ENCODE results near the gene ITGA1. TPM values are rescaled to one million over a fixed set of nuclear protein-coding genes. Genes with fewer than 3 reads are reported as not detected.

The ITGA1 gene
- total RNA-seq, 1 experiment from 2014 or later = 1.6 TPM

DNA sequence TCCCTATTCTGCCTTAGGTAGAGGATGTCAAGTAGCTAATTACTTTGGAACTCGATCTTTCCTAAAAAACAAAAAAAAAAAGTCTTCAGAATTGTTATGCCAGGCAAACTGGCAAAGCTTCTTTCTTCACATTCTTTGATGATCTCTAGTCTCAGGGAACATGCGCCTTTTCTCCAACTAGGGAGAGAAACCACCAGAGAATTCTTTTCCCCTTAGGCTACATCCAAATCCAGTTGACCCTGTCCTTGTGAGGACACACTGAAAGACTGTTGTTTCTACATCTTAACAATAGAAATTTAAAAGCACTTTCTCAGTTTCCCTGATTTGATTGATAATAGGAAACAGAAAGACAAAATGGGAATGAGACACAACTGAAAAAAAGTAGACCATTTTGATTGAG lies 106.7 kb downstream of the ITGA1 start:
- Histone ChIP-seq H3K4me3 (ENCODE audit: low read depth in 2 of 2, low read length in 2 of 2) (no peak overlapping the region), H3K27ac (ENCODE audit: low read length) (no peak overlapping the region), H3K4me1 (ENCODE audit: control insufficient read depth, insufficient read depth, low read length) (no peaks in the 10 kb centered on the region), H3K27me3 (ENCODE audit: control insufficient read depth, insufficient read depth, low read length) (peaks cover 7% of the 10 kb centered on the region), H3K36me3 (ENCODE audit: control insufficient read depth, insufficient read depth, low read length) (no peaks in the 10 kb centered on the region), H3K9me3 (ENCODE audit: control insufficient read depth, insufficient read depth, low read depth, low read length) (no peaks in the 10 kb centered on the region)
- in situ Hi-C loops (cut with HindIII; ENCODE audit: low pct_unique_long_range_greater_than_20kb, low sequenced_read_pairs) = no loop called here
- POLR2A ChIA-PET = no interaction called here
- intact Hi-C loops (cut with micrococcal nuclease; ENCODE audit: unreplicated experiment) = no loop called here
- CTCF ChIA-PET = no interaction called here
- DNase-seq (ENCODE audit: low read depth, low spot score) = no peak
- no TSS peak for BruUV-seq (replicated peaks)
- TF ChIP-seq POLR2AphosphoS5 (IDR thresholded peaks at IDR 0.05; ENCODE audit: low read depth, low read length) (no peak), TCF7L2 (IDR thresholded peaks at IDR 0.05; ENCODE audit: low read depth, low read length) (no peak), SIN3A (IDR thresholded peaks at IDR 0.05; ENCODE audit: borderline replicate concordance, insufficient read depth, low read depth, low read length) (no peak)
- TF ChIP-seq, protein P1, sequence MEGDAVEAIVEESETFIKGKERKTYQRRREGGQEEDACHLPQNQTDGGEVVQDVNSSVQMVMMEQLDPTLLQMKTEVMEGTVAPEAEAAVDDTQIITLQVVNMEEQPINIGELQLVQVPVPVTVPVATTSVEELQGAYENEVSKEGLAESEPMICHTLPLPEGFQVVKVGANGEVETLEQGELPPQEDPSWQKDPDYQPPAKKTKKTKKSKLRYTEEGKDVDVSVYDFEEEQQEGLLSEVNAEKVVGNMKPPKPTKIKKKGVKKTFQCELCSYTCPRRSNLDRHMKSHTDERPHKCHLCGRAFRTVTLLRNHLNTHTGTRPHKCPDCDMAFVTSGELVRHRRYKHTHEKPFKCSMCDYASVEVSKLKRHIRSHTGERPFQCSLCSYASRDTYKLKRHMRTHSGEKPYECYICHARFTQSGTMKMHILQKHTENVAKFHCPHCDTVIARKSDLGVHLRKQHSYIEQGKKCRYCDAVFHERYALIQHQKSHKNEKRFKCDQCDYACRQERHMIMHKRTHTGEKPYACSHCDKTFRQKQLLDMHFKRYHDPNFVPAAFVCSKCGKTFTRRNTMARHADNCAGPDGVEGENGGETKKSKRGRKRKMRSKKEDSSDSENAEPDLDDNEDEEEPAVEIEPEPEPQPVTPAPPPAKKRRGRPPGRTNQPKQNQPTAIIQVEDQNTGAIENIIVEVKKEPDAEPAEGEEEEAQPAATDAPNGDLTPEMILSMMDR (IDR thresholded peaks at IDR 0.05) = no peak
- TF ChIP-seq, protein P2, sequence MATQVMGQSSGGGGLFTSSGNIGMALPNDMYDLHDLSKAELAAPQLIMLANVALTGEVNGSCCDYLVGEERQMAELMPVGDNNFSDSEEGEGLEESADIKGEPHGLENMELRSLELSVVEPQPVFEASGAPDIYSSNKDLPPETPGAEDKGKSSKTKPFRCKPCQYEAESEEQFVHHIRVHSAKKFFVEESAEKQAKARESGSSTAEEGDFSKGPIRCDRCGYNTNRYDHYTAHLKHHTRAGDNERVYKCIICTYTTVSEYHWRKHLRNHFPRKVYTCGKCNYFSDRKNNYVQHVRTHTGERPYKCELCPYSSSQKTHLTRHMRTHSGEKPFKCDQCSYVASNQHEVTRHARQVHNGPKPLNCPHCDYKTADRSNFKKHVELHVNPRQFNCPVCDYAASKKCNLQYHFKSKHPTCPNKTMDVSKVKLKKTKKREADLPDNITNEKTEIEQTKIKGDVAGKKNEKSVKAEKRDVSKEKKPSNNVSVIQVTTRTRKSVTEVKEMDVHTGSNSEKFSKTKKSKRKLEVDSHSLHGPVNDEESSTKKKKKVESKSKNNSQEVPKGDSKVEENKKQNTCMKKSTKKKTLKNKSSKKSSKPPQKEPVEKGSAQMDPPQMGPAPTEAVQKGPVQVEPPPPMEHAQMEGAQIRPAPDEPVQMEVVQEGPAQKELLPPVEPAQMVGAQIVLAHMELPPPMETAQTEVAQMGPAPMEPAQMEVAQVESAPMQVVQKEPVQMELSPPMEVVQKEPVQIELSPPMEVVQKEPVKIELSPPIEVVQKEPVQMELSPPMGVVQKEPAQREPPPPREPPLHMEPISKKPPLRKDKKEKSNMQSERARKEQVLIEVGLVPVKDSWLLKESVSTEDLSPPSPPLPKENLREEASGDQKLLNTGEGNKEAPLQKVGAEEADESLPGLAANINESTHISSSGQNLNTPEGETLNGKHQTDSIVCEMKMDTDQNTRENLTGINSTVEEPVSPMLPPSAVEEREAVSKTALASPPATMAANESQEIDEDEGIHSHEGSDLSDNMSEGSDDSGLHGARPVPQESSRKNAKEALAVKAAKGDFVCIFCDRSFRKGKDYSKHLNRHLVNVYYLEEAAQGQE (IDR thresholded peaks at IDR 0.05; ENCODE audit: insufficient read depth in 1 of 2, low read depth in 2 of 2, low read length in 1 of 2) = no peak
- no peak for ATAC-seq

DNA sequence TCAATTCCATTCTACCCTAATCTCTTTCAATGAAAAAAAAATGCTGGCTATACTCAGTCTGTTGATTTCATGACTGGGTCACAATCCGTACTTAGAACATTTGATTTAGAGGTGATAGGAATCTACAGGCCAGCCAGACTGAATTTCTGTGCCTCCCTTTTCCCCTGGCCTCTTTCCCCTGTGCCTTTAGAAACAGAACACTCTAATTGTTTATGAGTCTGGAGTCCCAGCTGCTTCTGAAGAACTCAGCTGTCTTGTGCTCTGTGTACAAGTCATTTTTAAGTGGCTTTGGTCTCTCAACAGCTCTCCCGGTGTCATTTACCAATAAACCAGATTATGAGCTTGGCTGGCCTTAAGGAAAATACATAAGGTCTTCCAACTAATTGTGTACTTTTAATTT lies 107.4 kb downstream of the ITGA1 start:
- TF ChIP-seq, protein P1 (IDR thresholded peaks at IDR 0.05) = no peak
- TF ChIP-seq SIN3A (IDR thresholded peaks at IDR 0.05; ENCODE audit: borderline replicate concordance, insufficient read depth, low read depth, low read length) = no peak
- TF ChIP-seq, protein P2 (IDR thresholded peaks at IDR 0.05; ENCODE audit: insufficient read depth in 1 of 2, low read depth in 2 of 2, low read length in 1 of 2) = no peak
- TF ChIP-seq TCF7L2 (IDR thresholded peaks at IDR 0.05; ENCODE audit: low read depth, low read length) = no peak

More for the DNA sequence above, 107.4 kb downstream of the ITGA1 start:
- in situ Hi-C loops (cut with HindIII; ENCODE audit: low pct_unique_long_range_greater_than_20kb, low sequenced_read_pairs) = no loop called here
- no peak for ATAC-seq
- no TSS peak for BruUV-seq (replicated peaks)
- intact Hi-C loops (cut with micrococcal nuclease; ENCODE audit: unreplicated experiment) = no loop called here
- no peak for DNase-seq (ENCODE audit: low read depth, low spot score)
- Histone ChIP-seq H3K4me1 (ENCODE audit: control insufficient read depth, insufficient read depth, low read length) (no peaks in the 10 kb centered on the region), H3K27ac (ENCODE audit: low read length) (no peak overlapping the region), H3K4me3 (ENCODE audit: low read depth in 2 of 2, low read length in 2 of 2) (no peak overlapping the region), H3K27me3 (ENCODE audit: control insufficient read depth, insufficient read depth, low read length) (peaks cover 11% of the 10 kb centered on the region), H3K9me3 (ENCODE audit: control insufficient read depth, insufficient read depth, low read depth, low read length) (no peaks in the 10 kb centered on the region), H3K36me3 (ENCODE audit: control insufficient read depth, insufficient read depth, low read length) (no peaks in the 10 kb centered on the region)
- POLR2A ChIA-PET = no interaction called here
- CTCF ChIA-PET = no interaction called here

Measured in Panc1 (cell line).